GM19025 (cell line): ENCODE results near the gene FSTL4.
"Not testable (repeated sequence)": the region's sequence is repeated elsewhere in the genome, so short reads cannot be mapped to it uniquely, and the experiment has no call there.

Experiments
- ATAC-seq: cut with Tn5 transposase; IDR thresholded peaks from one replicate; pipeline ENCODE4 v1.9.1; 2021; ENCODE audit warnings: mild to moderate bottlenecking, low read depth, moderate library complexity; ENCODE audit not compliant: unreplicated experiment

The FSTL4 gene

DNA sequence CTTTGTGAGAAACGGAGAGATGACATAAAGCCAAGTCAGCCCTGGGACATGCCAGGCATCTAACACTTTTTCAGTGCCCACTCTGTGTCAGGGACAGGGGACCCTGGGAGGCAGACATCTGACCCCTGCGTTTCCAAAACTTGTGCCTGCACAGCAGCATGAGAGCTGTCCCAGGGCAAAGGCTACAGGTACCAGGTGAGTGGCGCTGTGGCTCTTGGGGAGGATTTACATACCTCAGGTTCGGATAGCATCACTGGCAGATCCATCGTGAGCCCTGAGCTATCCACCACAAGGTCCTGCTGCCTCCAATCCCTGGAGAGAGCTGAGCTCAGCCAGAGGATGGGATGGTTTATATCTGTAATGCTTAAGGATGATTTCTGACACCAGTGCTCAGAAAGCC lies 52.4 kb downstream of the FSTL4 start:
- no peak for ATAC-seq

DNA sequence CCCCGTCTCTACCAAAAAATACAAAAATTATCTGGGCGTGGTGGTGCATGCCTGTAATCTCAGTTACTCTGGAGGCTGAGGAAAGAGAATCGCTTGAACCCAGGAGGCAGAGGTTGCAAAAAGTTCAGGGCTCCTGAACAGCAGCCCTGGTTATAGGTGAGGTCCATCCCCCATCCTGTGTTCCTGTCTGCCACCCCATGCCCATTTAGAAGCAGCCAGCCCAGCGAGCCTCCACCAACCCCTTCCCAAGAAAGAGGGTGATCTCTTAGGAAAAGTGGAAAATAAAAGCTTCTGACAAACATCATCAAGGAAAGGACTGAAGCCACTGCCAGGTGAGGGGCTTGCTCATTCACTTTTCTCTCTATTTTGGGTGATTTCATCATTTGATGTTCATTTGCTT lies 55.8 kb downstream of the FSTL4 start:
- no peak for ATAC-seq

DNA sequence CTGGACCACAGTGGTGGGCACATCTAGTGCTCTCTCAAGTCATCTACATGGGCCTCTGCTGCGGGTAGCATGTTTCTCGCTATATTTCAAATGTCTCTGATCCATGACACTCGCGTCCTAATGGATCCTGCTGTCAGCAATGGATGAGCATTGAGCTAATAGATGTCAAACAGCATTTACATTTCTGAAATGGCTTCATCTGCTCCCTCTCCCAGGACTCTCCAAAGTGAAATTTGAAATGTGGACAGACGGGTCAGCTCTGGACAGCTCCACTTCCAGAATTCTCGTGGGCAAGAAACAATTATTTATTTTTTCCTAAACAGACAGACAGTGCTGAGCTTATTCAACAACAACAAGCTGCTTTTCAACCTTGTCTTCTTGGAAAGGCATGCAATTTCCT lies 58.1 kb downstream of the FSTL4 start:
- ATAC-seq, result no peak

DNA sequence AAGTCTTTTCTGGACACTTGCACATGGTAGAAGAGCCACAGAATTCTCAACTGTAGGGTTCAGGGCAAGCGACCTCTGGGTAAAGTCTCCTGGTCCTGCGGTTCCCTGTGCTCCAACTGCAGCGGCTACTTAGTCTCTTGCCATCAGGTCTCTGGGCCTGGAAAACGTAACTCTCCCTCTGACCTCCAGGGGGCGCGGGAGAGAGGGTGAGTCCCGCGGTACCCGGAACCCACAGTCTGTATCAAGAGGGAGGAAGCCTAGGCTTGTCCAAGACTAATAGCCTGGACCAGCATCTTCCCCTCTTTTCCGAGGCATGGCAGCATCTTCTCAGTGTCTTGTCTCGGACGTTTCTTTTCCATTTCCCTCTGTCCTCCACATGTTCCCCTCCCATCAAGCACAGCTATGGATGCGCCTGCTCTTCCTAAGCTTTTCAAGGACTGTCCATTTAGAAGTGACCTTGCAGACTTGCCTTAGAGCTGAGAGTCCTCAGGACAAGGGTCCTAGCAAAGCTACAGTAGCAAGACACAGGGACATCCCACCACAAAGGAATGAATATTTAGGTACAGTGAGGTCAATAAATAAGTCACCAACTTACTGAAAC lies 59.3 kb downstream of the FSTL4 start:
- ATAC-seq, result no peak

DNA sequence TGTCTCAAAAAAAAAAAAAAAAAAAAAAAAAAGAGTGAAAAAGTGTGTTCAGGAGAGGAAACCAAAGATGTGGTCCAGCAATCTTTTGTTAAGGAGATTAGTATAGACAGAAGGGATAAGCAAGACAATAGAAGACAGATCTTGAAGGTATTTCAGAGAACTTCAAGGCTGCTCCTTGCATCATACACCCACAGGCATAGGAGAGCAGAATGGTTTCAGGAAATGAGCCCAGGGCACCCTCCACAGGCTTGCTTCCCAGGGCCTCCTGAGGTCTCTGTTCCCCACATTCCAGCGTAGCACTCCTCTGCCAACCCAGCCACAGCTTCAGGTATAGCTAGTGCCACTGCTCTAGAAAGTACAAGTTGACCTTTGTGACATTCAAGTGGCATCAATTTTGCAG lies 65.8 kb downstream of the FSTL4 start:
- ATAC-seq, result no peak

DNA sequence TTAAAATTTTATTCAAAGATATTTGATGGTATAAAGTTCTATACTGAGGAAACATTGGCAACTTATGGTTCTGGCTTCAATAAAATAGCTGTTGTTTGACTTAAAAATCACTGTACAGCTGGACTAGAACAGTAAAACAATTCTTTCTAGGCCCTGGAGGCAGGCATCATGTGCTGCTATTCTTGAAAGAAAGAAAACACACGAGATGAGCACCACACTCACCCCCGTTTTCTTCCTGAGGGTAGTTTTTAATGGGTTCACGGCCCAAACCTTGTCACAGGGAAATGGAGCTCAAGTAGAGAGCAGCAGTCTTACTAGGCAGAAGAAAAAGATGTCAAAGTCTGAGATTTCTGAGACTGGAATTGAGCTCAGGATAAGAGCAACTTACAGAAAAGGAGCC lies 68.0 kb downstream of the FSTL4 start:
- no peak for ATAC-seq

DNA sequence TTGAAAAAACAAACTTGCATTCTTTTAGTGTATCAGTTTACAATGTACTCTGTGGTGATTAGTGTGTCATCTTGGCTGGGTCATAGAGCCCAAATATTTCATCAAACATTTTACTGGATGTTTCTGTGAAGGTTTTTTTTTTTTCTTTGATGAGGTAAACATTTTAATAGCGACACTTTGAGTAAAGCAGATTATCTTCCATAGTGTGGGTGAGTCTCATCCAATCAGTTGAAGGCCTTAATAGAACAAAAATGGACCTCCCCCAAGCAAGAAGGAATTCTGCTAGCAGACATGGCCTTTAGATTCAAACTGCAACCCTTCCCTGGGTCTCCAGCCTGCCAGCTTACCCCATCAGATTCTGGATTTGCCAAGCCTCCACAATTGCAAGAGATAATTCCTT lies 72.5 kb downstream of the FSTL4 start:
- ATAC-seq, result no peak

DNA sequence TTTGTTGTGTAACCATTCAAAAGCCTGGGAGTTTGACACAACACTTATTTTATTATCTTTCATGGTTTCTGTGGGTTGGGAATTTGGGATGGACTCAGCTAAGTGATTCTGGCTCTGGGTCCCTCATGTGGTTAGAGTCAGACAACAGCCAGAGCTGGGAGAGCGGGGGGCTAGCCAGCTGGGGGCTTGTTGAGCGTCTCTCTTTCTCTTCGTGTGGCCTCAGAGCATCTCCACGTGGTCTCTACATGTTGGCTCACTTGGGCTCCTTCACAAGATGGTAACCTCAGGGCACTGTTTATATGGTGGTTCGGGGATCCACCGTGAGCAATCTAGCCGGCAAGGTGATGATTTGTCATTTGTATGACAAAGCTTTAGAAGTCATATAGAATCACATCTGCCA lies 73.6 kb downstream of the FSTL4 start:
- ATAC-seq, result no peak

DNA sequence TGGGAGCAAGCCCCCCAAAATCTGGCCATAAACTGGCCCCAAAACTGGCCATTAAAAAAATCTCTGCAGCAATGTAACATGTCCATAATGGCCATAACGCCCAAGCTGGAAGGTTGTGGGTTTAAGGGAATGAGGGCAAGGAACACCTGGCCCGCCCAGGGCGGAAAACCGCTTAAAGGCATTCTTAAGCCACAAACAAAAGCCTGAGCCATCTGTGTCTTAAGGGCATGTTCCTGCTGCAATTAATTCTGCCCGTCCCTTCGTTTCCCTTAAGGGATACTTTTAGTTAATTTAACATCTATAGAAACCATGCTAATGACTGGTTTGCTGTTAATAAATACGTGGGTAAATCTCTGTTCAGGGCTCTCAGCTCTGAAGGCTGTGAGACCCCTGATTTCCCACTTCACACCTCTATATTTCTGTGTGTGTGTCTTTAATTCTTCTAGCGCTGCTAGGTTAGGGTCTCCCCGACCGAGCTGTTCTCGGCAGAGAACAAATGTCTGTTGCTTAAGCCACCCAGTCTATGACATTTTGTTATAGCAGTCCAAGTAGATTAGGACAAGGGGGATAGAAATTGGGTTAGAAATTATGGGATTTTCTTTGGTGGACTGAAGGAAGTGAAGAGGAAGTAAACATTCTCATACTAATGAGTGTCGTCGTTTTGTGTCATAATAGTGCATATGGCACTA lies 77.0 kb downstream of the FSTL4 start:
- ATAC-seq, result not testable (repeated sequence)

DNA sequence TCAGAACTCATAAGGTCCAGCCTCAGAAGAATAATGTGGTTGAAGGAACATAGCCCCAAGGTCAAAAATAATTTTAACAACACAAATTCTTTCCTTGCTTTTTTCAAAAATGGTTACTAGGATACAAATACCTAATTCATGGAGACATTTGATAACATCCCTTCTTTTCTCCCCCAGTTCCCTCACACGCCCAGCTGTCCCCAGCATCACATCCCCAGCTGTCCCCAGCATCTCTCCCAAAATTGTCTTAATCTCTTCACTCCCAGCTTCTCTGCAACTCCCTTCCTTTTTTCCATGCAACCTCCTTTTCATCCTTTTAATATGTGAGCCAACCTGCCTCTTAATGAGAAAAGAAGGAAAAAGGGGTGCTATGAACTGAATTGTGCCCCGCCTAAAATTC lies 77.8 kb downstream of the FSTL4 start:
- ATAC-seq, result no peak

DNA sequence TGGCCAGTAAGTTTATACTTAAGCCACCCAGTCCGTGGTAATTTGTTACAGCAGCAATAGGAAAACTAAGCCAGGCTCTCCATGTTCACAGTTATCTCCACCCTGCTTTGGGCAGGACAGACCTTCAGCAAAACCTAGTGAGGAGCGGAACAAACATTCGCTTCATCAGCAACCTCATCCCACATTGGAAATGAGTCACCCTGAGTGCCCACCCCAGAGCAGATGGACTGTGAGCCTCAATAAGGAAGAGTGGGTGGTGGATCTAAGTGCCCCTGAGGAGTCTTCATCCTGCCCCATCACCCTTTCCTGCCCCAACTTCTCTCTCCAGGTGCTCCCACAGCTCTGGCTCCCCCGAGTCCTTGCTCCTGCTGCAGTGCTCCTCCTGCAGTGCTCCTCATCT lies 78.8 kb downstream of the FSTL4 start:
- ATAC-seq, result no peak

DNA sequence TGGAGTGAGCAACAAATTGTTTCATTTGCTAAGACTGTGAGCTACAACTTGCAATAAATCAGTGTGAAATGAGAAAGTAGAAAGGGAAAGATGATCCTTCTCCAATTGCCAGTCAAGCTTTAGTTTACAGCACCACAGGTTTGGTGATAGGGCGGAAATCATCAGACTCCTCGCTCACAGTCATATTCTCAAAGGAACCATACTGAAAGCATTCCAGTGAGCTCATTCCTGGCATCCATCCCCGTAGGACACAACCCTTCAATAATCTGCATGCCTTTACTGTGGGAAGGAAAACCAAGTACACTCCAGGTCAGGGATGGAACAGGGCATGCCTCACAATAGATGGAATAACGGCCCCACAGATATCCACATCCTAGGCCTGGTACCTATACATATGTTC lies 80.7 kb downstream of the FSTL4 start:
- ATAC-seq, result peak; percentile 7

DNA sequence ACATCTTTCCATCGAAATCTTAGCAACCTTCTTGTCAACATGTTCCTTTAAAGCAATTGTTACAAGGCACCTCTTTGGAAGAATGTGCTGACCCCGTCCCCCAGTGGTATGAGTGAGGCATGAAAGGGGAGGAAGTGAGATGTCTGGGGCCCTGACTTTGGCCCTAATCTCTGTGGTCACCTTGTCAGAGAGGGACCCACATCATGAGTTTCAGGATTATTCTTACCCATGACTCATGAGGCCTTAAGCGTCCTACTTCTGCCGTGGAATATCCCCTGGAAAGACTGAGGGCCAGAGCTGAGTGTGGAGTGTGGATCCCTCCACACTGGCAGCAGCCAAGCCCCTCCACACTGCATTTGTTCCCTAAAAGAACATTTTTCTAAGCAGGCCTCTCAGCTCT lies 81.2 kb downstream of the FSTL4 start:
- ATAC-seq, result peak; percentile 74

DNA sequence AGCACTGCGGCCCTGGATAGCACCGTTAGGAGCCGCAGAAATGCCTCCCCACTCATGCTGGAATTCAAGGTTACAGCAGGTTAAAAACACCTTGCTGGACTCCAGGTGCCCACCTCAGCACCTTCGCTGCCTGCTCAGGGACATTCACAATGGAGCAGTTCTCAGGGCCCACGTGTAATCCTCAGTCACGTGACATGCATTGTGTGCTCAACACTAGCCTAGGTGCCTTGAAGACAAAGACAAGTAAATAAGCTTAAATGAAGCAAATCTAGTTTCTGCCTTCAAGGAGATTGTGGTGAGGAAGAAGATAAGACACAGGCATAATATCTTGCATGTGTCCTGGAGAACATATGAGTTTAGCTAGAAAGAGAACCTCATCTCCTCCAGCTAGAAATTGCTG lies 82.1 kb downstream of the FSTL4 start:
- ATAC-seq, result no peak

DNA sequence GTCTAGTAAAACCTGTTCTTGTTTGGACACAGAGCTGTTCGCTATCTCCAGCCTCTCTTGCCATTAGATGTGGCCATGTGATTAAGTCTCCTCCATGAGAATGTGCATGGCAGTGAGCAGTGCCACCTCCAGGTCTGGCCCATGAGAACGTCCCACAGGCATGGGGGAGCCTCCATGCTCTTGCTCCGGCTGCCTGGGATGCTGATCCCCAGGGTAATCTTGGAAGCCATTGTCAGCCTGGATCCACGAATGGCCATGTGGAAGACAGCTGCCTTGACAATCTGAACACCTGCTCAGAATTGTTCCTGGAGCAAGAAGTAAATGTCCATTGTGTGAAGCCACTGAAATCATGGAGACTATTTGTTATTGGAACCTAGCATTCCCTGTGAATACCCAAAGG lies 83.5 kb downstream of the FSTL4 start:
- ATAC-seq, result no peak

DNA sequence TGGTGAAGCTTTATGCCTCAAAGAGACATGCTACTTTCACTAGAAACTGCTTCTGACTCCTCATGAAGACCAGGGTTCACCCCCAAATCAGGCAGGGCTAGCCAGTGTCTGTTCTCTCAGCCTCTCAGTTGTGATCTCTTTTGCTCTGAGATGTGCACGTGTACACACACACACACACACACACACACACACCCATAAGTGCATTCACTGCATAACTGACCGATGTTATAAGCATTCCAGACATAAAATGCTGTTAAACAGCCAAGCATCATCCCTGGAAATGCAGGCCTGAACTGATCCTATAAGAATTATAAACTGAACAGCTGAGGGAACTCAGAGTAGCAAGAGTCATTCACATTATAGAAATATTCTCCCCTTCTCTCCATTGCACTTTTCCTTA lies 85.0 kb downstream of the FSTL4 start:
- no peak for ATAC-seq

DNA sequence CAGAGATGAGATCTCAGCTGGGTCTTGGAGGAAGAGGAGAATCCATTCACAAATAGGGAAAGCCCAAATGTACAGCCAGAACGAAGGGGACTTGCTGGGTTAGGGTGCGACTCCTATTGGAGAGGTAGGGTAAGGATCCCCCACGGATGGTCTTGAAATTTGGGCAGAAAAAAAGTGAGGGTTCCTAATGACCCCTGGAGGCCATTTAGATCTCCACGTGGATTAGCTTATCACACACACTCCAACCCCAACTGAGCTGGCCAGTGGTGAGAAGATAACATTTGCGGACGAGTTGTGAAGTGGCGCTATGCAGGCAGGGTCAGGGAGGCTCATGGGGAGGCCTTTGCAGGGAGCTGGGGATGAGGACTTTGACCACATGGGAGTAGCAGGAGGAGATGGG lies 86.0 kb downstream of the FSTL4 start:
- no peak for ATAC-seq

DNA sequence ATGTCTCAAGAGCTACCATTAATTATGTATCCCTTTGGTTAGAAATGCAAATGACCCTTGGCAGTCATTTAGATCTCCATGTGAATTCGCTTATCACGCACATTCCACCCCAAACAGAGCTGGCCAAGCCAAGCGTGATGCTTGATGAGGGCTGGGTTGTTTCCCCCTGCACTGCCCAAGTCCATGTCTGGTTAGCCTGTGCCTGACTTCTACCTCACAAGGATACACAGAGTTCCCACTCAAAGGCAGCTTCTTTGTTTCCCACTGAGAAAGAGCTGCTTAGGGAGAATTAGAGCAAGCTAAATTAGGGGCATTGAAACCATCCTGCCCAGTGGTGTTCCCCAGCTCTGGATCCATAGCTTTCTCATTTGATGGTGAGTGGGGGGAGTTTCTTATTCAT lies 87.2 kb downstream of the FSTL4 start:
- no peak for ATAC-seq

DNA sequence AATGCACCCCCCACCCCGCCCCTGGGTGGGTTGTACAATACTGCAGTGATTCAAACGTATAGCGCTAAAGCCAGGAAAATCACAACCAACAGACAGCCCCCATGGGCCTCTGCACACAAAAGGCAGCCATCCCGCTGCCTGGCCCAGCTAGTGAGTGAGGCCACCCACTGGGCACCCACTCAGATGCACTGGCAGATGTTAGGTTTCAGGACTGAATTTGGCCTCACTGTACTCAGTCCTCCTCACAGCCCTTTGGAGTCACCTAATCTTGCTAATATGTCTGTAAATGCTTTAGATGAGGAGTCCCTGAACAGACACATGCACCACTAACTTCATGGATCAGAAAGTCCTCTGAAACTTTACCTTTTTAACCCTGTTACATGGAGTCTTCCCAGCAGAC lies 87.7 kb downstream of the FSTL4 start:
- ATAC-seq, result no peak

DNA sequence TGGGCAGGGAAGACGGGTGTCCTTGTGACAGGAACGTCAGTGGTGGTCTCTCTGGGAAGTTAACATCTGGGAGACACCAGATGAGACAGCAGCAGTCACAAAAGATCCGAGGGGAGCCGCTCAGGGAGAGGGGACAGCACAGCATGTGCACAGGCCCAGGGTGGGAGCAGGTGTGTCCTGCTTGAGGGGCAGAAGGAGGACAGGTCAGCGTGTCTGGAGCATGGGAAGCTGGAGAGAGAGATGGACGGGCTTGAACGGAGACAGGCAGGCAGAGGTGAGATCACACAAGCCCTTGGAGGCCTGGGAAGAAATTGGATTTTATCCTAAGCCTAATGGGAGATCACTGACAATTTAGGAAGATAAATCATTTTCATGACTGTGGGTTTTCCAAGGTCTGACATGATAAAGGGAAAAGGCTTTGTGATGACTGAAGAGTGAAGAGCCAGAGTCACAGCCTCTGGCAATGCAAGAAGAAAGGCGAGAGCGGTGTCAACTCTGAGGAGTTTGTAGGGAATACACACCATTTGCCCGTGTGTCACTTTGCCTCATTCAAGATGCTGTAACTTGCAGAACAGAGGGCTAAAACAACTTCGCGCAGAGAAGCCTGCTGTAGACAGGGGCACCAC lies 88.3 kb downstream of the FSTL4 start:
- ATAC-seq, result no peak

DNA sequence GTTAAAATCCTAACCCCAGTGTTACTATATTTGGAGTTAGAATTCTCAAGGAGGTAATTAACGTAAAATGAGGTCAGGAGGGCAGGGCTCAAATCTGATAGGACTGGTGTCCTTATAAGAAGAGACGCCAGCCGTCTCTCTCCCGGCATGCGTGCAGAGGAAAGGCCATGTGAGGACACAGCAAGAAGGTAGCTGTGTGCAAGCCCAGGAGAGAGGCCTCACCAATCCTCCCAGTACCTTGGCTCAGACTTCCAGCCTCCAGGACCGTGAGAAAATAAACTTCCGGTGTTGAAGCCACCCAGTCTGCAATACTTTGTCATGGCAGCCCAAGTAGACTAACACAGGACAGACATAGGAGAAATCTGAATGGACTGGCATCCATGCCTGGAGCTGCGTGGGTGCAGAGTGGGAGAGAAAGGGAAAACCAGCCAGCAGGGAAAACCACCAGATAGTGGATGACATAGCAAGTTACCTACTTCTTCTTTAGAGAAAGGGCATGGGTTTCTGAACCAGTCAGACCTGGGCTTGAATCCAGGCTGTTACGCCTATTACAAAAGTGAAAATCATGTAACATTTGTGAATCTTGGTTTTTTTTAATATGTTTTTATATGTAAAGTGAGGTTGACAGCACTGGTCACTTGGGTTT lies 89.2 kb downstream of the FSTL4 start:
- no peak for ATAC-seq

DNA sequence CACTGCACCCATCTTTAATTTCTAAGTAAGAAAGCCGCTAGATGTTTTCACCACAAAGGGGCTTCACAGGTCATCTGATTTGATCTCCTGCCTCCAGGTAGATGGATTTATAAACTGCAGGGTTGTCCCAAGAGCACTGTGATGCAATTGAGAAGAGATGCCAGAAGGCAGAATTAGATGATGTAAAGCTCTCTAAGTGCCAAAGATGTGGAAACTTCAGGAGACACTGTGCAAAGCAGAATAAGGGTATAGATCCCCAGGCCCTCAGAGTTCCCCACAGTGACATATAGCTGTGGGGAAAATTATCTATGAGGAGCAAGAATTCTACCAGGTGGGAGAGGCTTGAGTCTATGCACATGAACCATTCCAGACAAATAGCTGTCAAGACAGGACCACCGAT lies 90.5 kb downstream of the FSTL4 start:
- no peak for ATAC-seq
